GM10248 (cell line): Measurements from ENCODE around the gene NUB1.
A peak's percentile ranks its signal among the peaks of the same experiment; 100 is the strongest.

Experiments used
- CTCF ChIA-PET: fragments of 300-600 bp; sonication (Branson Sonifier 250); formaldehyde crosslinking; extraction: SDS; loops from one replicate; lab custom pipeline; 2021; ENCODE audit warnings: antibody characterized with exemption; lab: Yijun Ruan, JAX
- POLR2A ChIA-PET: fragments of 350-650 bp; sonication (Branson Sonifier 250); formaldehyde crosslinking; extraction: SDS; loops from one replicate; lab custom pipeline; 2020; ENCODE audit warnings: antibody characterized with exemption; lab: Yijun Ruan, JAX
- DNase-seq: peaks from one replicate; pipeline ENCODE4 v3.0.0; 2012; ENCODE audit errors: extremely low spot score
- CTCF ChIP-seq: IDR thresholded peaks from 2 replicates; pipeline ENCODE4 v1.5.1; 2012; ENCODE audit warnings: mild to moderate bottlenecking, low read depth; ENCODE audit errors: extremely low read depth, missing control alignments, control extremely low read depth

The NUB1 gene

GRCh38 chr7:151374726-151375125 lies 33.1 kb downstream of the NUB1 start:
- no peak for TF ChIP-seq CTCF
- ChIA-PET POLR2A (no interaction called here), CTCF (interaction anchor here (1.6 kb wide), 1 partner anchor 74 kb away, joined by 5 read pairs; no protein-coding TSS in a partner anchor)
- no peak for DNase-seq

- POLR2A ChIA-PET: no interaction called here
- peak; percentile 11 for DNase-seq
Measured at GRCh38 chr7:151375530-151376217, 34.1 kb downstream of the NUB1 start.

GRCh38 chr7:151376218-151376902 lies 34.7 kb downstream of the NUB1 start:
- ChIA-PET CTCF (interaction anchor here (0.7 to 1.6 kb wide), 6 partner anchors 8 to 133 kb away, joined by 3 to 8 read pairs (median 4); no protein-coding TSS in a partner anchor), POLR2A (no interaction called here)
- DNase-seq: peak; percentile 9
- TF ChIP-seq CTCF: no peak

More at GRCh38 chr7:151375530-151376217, 34.1 kb downstream of the NUB1 start:
- CTCF ChIA-PET: interaction anchor here (0.7 to 1.6 kb wide), 4 partner anchors 10 to 132 kb away, joined by 3 to 5 read pairs (median 4); no protein-coding TSS in a partner anchor
- no peak for TF ChIP-seq CTCF

- POLR2A ChIA-PET: no interaction called here
- no peak for DNase-seq
- TF ChIP-seq CTCF: no peak
- CTCF ChIA-PET: interaction anchor here (1.2 to 1.5 kb wide), 3 partner anchors 9 to 27 kb away, joined by 3 to 8 read pairs (median 4); no protein-coding TSS in a partner anchor
Measured at GRCh38 chr7:151377406-151377805, 35.8 kb downstream of the NUB1 start.

GRCh38 chr7:151378011-151378410 lies 36.4 kb downstream of the NUB1 start:
- ChIA-PET POLR2A (no interaction called here), CTCF (interaction anchor here (1.2 to 1.5 kb wide), 2 partner anchors 25 to 28 kb away, joined by 3 to 4 read pairs; no protein-coding TSS in a partner anchor)
- TF ChIP-seq CTCF: no peak

GRCh38 chr7:151378496-151379192 lies 37.0 kb downstream of the NUB1 start:
- DNase-seq: no peak
- ChIA-PET POLR2A (no interaction called here), CTCF (no interaction called here)
- TF ChIP-seq CTCF: no peak

More at GRCh38 chr7:151378011-151378410, 36.4 kb downstream of the NUB1 start:
- no peak for DNase-seq
